ENCODE results near the gene AP2A2. TPM values are rescaled to one million over a fixed set of nuclear protein-coding genes. Genes with fewer than 3 reads are reported as not detected.
"Not testable (repeated sequence)": the region's sequence is repeated elsewhere in the genome, so short reads cannot be mapped to it uniquely, and the experiment has no call there.

Gene AP2A2
- total RNA-seq, 1 donor from 2014 or later, result 17.7 TPM

DNA sequence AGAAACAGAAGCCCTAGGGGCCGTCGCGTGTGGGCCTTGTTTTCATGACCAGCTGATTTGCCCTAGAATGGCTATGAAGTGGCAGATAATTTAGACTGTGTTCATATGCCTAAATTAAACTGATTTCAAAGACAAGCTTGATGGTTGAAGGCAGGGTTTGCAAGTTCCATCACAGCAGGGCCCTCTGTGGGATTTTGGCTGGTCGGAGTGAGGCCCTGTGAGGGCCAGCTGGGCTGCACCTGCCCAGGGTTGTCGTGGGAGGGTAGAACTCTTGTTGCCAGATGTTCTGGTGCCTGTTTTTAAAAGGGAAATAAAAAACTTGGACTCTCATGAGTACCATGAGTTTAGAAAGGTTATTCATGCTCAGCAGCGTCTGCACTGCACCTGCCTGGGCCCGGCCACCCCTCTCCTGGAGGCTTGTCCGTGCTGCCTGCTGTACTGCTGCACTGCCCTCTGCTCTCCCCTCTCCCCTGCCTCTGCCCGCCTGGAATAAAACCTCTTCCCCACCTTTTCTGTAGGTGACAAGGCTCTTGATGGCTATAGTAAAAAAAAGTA is 44.1 kb downstream of the AP2A2 start:
- H3K36me3 ChIP-seq (ENCODE audit: control insufficient read depth in 3 of 3, insufficient read depth in 3 of 3, low read length in 3 of 3), result peaks cover 32 to 36% (median 33%) of the 10 kb centered on the region in 3 donors

DNA sequence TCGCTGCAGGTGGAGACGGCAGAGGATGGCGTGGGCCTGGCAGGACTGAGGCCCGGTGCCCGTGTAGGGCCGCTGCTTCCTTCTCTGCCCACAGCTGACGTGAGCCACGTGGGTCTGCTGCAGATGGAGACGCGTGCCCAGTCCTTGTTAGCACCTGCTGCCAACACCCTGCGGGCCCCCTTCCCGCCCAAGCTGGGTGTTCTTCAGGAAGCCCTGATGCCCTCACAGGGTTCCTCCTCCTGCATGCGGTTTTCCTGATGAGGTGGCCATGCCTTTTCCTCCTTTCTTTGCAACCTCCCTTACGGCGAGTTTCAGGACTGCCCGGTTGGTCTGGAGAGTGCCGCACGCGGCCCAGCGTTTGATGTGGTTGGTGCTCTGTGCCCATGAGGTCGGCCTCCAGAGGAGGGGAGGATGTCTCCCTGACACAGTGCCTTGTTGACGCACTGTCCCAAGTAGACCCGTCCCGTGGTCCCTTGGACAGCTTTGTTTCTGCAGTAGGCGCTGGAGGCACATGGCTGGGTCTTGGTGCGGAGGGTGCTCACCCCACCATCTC is 44.7 kb downstream of the AP2A2 start:
- Histone ChIP-seq H3K4me1 (ENCODE audit: control insufficient read depth in 3 of 3, insufficient read depth in 3 of 3, low read length in 3 of 3) (peaks cover 3 to 6% (median 4%) of the 10 kb centered on the region in 3 donors), H3K4me3 (ENCODE audit: low read length in 3 of 3) (no peak overlapping the region), H3K27ac (ENCODE audit: low read depth, low read length) (no peak overlapping the region), H3K27me3 (ENCODE audit: control insufficient read depth in 3 of 3, insufficient read depth in 3 of 3, low read length in 3 of 3) (no peaks in the 10 kb centered on the region), H3K9ac (ENCODE audit: low read depth in 1 of 3, low read length in 3 of 3) (no peak overlapping the region), H3K9me3 (ENCODE audit: control insufficient read depth in 3 of 3, low read length in 3 of 3) (no peaks in the 10 kb centered on the region), H3K36me3 (ENCODE audit: control insufficient read depth in 3 of 3, insufficient read depth in 3 of 3, low read length in 3 of 3) (peaks cover 32 to 40% (median 38%) of the 10 kb centered on the region in 3 donors)

More for the DNA sequence above, 44.1 kb downstream of the AP2A2 start:
- H3K9me3 ChIP-seq (ENCODE audit: control insufficient read depth in 3 of 3, low read length in 3 of 3), result no peaks in the 10 kb centered on the region
- H3K4me3 ChIP-seq (ENCODE audit: low read length in 3 of 3), result no peak overlapping the region
- no peaks in the 10 kb centered on the region for H3K27me3 ChIP-seq (ENCODE audit: control insufficient read depth in 3 of 3, insufficient read depth in 3 of 3, low read length in 3 of 3)
- no peak overlapping the region for H3K27ac ChIP-seq (ENCODE audit: low read depth, low read length)
- no peak overlapping the region for H3K9ac ChIP-seq (ENCODE audit: low read depth in 1 of 3, low read length in 3 of 3)
- H3K4me1 ChIP-seq (ENCODE audit: control insufficient read depth in 3 of 3, insufficient read depth in 3 of 3, low read length in 3 of 3), result peaks cover 3 to 6% (median 4%) of the 10 kb centered on the region in 3 donors

GRCh38 chr11:971092-971690 is 45.5 kb downstream of the AP2A2 start:
- H3K36me3 ChIP-seq (ENCODE audit: control insufficient read depth in 3 of 3, insufficient read depth in 3 of 3, low read length in 3 of 3), result peaks cover 32 to 42% (median 38%) of the 10 kb centered on the region in 3 donors

DNA sequence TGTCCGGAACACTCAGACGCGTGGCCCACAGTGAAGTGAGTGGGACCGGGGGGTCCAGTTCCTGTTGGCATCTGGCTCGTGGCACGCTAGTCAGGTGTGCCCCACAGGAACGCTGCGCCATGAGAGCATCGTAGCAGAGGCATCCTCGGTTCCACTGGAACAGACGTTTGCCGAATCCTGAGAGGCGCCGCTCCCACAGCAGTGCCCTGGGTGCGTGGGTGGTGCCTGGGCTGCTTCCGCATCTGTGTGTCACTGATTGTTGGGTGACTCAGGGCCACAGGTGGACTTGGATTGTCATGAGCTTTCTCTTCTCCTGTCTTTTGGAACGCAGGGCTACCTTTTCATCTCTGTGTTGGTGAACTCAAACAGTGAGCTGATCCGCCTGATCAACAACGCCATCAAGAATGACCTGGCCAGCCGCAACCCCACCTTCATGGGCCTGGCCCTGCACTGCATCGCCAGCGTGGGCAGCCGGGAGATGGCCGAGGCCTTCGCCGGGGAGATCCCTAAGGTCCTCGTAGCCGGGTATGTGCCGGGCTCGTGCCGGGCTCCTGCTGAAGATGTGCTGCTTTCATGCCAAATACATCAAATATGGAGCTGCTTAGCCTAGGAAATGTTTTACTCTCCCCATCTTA is 46.2 kb downstream of the AP2A2 start:
- H3K27me3 ChIP-seq (ENCODE audit: control insufficient read depth in 3 of 3, insufficient read depth in 3 of 3, low read length in 3 of 3), result no peaks in the 10 kb centered on the region
- no peak overlapping the region for H3K4me3 ChIP-seq (ENCODE audit: low read length in 3 of 3)
- peaks cover 32 to 42% (median 39%) of the 10 kb centered on the region in 3 donors for H3K36me3 ChIP-seq (ENCODE audit: control insufficient read depth in 3 of 3, insufficient read depth in 3 of 3, low read length in 3 of 3)
- H3K4me1 ChIP-seq (ENCODE audit: control insufficient read depth in 3 of 3, insufficient read depth in 3 of 3, low read length in 3 of 3), result peaks cover 0 to 13% (median 3%) of the 10 kb centered on the region in 3 donors
- no peak overlapping the region for H3K9ac ChIP-seq (ENCODE audit: low read depth in 1 of 3, low read length in 3 of 3)
- H3K9me3 ChIP-seq (ENCODE audit: control insufficient read depth in 3 of 3, low read length in 3 of 3), result no peaks in the 10 kb centered on the region
- no peak overlapping the region for H3K27ac ChIP-seq (ENCODE audit: low read depth, low read length)

More at GRCh38 chr11:971092-971690, 45.5 kb downstream of the AP2A2 start:
- H3K9me3 ChIP-seq (ENCODE audit: control insufficient read depth in 3 of 3, low read length in 3 of 3), result no peaks in the 10 kb centered on the region
- H3K4me1 ChIP-seq (ENCODE audit: control insufficient read depth in 3 of 3, insufficient read depth in 3 of 3, low read length in 3 of 3), result peaks cover 3 to 9% (median 4%) of the 10 kb centered on the region in 3 donors
- H3K27ac ChIP-seq (ENCODE audit: low read depth, low read length), result no peak overlapping the region
- no peak overlapping the region for H3K9ac ChIP-seq (ENCODE audit: low read depth in 1 of 3, low read length in 3 of 3)
- H3K4me3 ChIP-seq (ENCODE audit: low read length in 3 of 3), result no peak overlapping the region
- no peaks in the 10 kb centered on the region for H3K27me3 ChIP-seq (ENCODE audit: control insufficient read depth in 3 of 3, insufficient read depth in 3 of 3, low read length in 3 of 3)

DNA sequence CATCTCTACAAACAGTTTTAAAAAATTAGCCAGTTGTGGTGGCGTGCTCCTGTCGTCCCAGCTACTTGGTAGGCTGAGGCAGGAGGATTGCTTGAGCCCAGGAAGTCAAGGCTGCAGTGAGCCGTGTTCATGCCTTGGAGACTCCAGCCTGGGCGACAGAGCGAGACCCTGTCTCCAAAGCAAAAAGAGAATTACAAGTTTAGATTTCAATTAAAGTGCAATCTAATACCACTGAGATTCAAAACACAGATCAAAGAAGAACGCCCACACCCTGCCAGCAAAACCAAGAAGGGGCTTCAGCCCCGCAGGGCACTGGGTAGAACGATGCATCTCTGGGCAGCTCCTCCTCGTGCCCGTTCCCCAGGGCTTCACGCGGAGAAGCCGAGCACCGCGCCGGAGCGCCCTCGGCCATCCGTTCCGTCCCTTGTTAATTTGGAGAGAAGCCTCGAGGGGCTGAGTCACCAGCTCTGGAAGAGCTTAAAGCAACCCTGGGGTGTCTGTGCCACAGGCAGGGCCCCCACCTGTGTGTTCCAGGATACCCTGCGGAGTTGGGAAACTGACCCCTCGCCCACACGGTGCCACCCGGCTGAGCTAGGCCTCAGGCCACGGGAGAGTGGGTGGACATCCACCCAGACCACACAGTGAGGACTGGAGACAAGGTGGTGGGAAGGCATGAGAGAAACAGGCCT is 47.0 kb downstream of the AP2A2 start:
- H3K9ac ChIP-seq (ENCODE audit: low read depth in 1 of 3, low read length in 3 of 3), result no peak overlapping the region
- H3K9me3 ChIP-seq (ENCODE audit: control insufficient read depth in 3 of 3, low read length in 3 of 3), result no peaks in the 10 kb centered on the region
- no peak overlapping the region for H3K27ac ChIP-seq (ENCODE audit: low read depth, low read length)
- peaks cover 0 to 21% (median 3%) of the 10 kb centered on the region in 3 donors for H3K4me1 ChIP-seq (ENCODE audit: control insufficient read depth in 3 of 3, insufficient read depth in 3 of 3, low read length in 3 of 3)
- H3K36me3 ChIP-seq (ENCODE audit: control insufficient read depth in 3 of 3, insufficient read depth in 3 of 3, low read length in 3 of 3), result peaks cover 40 to 49% (median 45%) of the 10 kb centered on the region in 3 donors
- no peak overlapping the region for H3K4me3 ChIP-seq (ENCODE audit: low read length in 3 of 3)
- H3K27me3 ChIP-seq (ENCODE audit: control insufficient read depth in 3 of 3, insufficient read depth in 3 of 3, low read length in 3 of 3), result no peaks in the 10 kb centered on the region

DNA sequence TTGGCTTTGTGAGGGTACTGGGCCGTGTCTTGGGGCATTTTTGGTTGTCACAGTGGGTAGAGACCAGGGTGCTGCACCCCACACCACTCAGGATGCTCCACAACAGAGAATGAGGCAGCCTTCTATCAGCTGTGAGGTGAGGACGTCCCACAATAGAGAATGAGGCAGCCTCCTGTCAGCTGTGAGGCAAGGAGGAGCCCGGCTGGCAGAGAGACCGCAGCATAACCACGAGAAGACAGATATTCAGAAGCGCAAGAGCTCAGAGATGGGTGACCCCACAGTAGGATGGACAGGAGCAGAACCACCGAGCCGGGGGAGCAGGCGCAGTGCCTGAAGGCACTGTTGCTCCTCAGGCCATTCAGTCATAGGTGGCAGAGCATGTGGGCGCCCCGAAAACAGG is 47.6 kb downstream of the AP2A2 start:
- no peak overlapping the region for H3K27ac ChIP-seq (ENCODE audit: low read depth, low read length)
- H3K9ac ChIP-seq (ENCODE audit: low read depth in 1 of 3, low read length in 3 of 3), result no peak overlapping the region
- no peaks in the 10 kb centered on the region for H3K27me3 ChIP-seq (ENCODE audit: control insufficient read depth in 3 of 3, insufficient read depth in 3 of 3, low read length in 3 of 3)
- H3K36me3 ChIP-seq (ENCODE audit: control insufficient read depth in 3 of 3, insufficient read depth in 3 of 3, low read length in 3 of 3), result peaks cover 43 to 54% (median 49%) of the 10 kb centered on the region in 3 donors
- H3K4me3 ChIP-seq (ENCODE audit: low read length in 3 of 3), result no peak overlapping the region
- H3K4me1 ChIP-seq (ENCODE audit: control insufficient read depth in 3 of 3, insufficient read depth in 3 of 3, low read length in 3 of 3), result peaks cover 3 to 24% (median 5%) of the 10 kb centered on the region in 3 donors
- H3K9me3 ChIP-seq (ENCODE audit: control insufficient read depth in 3 of 3, low read length in 3 of 3), result no peaks in the 10 kb centered on the region

DNA sequence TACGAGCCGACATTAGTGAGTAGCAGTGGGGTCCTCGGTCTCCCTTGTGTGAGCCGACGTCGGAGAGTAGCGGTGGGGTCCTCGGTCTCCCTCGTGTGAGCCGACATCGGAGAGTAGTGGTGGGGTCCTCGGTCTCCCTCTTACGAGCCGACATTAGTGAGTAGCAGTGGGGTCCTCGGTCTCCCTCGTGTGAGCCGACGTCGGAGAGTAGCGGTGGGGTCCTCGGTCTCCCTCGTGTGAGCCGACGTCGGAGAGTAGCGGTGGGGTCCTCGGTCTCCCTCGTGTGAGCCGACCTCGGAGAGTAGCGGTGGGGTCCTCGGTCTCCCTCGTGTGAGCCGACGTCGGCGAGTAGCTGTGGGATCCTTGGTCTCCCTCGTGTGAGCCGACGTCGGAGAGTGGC is 49.7 kb downstream of the AP2A2 start:
- Histone ChIP-seq H3K36me3 (ENCODE audit: control insufficient read depth in 3 of 3, insufficient read depth in 3 of 3, low read length in 3 of 3) (peaks cover 39 to 51% (median 47%) of the 10 kb centered on the region in 3 donors), H3K4me1 (ENCODE audit: control insufficient read depth in 3 of 3, insufficient read depth in 3 of 3, low read length in 3 of 3) (peaks cover 12 to 39% (median 17%) of the 10 kb centered on the region in 3 donors)
- H3K9ac ChIP-seq (ENCODE audit: low read depth in 1 of 3, low read length in 3 of 3); H3K9me3 ChIP-seq (ENCODE audit: control insufficient read depth in 3 of 3, low read length in 3 of 3); H3K27ac ChIP-seq (ENCODE audit: low read depth, low read length); H3K4me3 ChIP-seq (ENCODE audit: low read length in 3 of 3); H3K27me3 ChIP-seq (ENCODE audit: control insufficient read depth in 3 of 3, insufficient read depth in 3 of 3, low read length in 3 of 3): not testable (repeated sequence)

DNA sequence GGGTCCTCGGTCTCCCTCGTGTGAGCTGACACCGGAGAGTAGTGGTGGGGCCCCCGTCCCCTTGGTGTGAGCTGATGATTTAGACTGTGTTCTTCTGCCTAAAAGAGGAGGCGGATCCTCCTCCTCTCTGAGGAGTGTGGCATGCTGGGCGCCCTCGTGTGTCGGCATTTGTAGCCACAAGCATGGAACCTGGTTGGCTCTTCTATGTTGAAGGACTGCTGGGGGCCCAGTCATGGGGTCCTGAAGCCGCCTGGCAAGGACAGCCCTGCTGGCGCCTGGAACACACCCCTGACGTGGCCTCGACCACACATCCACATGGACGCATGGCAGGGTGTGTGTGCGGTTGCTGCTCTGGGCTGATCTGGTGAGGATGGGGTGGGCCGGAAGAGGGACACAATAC is 50.2 kb downstream of the AP2A2 start:
- Histone ChIP-seq H3K4me3 (ENCODE audit: low read length in 3 of 3) (no peak overlapping the region), H3K9me3 (ENCODE audit: control insufficient read depth in 3 of 3, low read length in 3 of 3) (no peaks in the 10 kb centered on the region), H3K36me3 (ENCODE audit: control insufficient read depth in 3 of 3, insufficient read depth in 3 of 3, low read length in 3 of 3) (peaks cover 36 to 49% (median 44%) of the 10 kb centered on the region in 3 donors), H3K9ac (ENCODE audit: low read depth in 1 of 3, low read length in 3 of 3) (no peak overlapping the region), H3K27ac (ENCODE audit: low read depth, low read length) (no peak overlapping the region), H3K27me3 (ENCODE audit: control insufficient read depth in 3 of 3, insufficient read depth in 3 of 3, low read length in 3 of 3) (no peaks in the 10 kb centered on the region), H3K4me1 (ENCODE audit: control insufficient read depth in 3 of 3, insufficient read depth in 3 of 3, low read length in 3 of 3) (peaks cover 12 to 44% (median 17%) of the 10 kb centered on the region in 3 donors)

DNA sequence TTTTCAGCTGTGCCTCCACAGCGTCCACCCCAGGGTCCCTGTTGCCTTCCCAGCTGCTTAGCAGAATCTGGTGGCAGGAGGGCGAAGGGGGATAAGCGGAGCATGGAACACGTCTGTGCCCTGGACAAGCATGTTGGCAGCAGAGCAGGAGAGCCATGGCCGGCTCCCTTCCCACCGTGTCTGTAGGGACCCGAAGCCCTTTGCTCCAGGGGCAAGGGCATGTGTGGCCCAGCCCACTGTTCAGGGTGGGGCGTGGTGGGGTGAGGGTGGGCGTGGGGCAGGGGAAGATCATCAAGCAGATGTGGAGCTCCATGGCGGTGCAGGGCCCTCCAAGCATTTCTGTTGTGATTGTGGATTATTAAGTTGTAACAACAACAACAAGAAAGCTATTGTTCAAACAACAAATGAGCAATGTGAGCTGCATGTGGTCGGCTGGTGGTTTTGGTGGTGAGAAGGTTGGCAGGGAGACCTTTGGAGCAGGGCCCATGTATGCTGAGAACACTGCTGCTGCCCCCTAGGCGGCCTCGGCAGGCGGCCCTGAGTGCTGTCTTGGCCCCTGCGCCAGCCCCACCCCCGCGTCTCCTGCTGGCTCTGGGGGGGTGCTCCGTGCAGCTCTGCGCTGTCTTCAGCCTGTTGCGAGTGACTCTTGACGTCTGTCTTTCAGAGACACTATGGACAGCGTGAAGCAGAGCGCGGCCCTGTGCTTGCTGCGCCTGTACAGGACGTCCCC is 50.9 kb downstream of the AP2A2 start:
- Histone ChIP-seq H3K36me3 (ENCODE audit: control insufficient read depth in 3 of 3, insufficient read depth in 3 of 3, low read length in 3 of 3) (peaks cover 38 to 49% (median 49%) of the 10 kb centered on the region in 3 donors), H3K4me3 (ENCODE audit: low read length in 3 of 3) (no peak overlapping the region), H3K9ac (ENCODE audit: low read depth in 1 of 3, low read length in 3 of 3) (no peak overlapping the region), H3K27ac (ENCODE audit: low read depth, low read length) (no peak overlapping the region), H3K27me3 (ENCODE audit: control insufficient read depth in 3 of 3, insufficient read depth in 3 of 3, low read length in 3 of 3) (no peaks in the 10 kb centered on the region), H3K4me1 (ENCODE audit: control insufficient read depth in 3 of 3, insufficient read depth in 3 of 3, low read length in 3 of 3) (peaks cover 14 to 51% (median 17%) of the 10 kb centered on the region in 3 donors), H3K9me3 (ENCODE audit: control insufficient read depth in 3 of 3, low read length in 3 of 3) (no peaks in the 10 kb centered on the region)
